NB4 (cell line): Measurements from ENCODE around the gene MMS22L.

Experiments
- MYC ChIP-seq: IDR thresholded peaks from 2 replicates; pipeline ENCODE4 v1.6.1; 2011; ENCODE audit warnings: low read depth, low read length
- POLR2A ChIP-seq: IDR thresholded peaks from 2 replicates; pipeline ENCODE4 v1.6.1; 2011; ENCODE audit warnings: mild to moderate bottlenecking; ENCODE audit not compliant: insufficient read length; ENCODE audit errors: extremely low read depth
- TF ChIP-seq, protein P1 (sequence below): IDR thresholded peaks from one replicate; pipeline ENCODE4 v1.5.1; 2012; ENCODE audit warnings: low read depth, low read length

GRCh38 chr6:97214671-97215070 lies 68.3 kb downstream of the MMS22L start:
- TF ChIP-seq, protein P1, sequence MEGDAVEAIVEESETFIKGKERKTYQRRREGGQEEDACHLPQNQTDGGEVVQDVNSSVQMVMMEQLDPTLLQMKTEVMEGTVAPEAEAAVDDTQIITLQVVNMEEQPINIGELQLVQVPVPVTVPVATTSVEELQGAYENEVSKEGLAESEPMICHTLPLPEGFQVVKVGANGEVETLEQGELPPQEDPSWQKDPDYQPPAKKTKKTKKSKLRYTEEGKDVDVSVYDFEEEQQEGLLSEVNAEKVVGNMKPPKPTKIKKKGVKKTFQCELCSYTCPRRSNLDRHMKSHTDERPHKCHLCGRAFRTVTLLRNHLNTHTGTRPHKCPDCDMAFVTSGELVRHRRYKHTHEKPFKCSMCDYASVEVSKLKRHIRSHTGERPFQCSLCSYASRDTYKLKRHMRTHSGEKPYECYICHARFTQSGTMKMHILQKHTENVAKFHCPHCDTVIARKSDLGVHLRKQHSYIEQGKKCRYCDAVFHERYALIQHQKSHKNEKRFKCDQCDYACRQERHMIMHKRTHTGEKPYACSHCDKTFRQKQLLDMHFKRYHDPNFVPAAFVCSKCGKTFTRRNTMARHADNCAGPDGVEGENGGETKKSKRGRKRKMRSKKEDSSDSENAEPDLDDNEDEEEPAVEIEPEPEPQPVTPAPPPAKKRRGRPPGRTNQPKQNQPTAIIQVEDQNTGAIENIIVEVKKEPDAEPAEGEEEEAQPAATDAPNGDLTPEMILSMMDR: no peak
- TF ChIP-seq POLR2A: no peak
- TF ChIP-seq MYC: no peak
